ENCODE data around the gene TBC1D17.

DNA sequence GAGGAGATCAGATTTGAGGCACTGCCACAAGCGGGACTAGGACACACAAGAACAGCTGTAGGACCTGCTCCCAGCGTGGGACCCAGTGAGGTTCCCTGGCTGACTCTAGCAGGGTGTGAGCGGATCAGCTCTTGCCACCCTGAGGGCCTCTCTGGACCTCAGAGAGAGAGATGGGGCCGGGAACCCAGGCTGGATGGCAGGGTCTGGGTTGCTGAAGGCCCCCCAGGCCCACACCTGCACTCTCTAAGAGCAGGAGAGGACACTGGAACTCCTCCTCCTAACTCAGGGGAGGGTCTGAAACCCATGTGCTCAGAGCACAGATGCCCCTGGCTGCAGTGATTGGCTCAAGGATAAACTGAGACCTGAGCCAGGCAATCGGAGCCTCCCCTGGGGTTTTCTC is 32.7 kb downstream of the TBC1D17 start:
- TF ChIP-seq, protein P1, sequence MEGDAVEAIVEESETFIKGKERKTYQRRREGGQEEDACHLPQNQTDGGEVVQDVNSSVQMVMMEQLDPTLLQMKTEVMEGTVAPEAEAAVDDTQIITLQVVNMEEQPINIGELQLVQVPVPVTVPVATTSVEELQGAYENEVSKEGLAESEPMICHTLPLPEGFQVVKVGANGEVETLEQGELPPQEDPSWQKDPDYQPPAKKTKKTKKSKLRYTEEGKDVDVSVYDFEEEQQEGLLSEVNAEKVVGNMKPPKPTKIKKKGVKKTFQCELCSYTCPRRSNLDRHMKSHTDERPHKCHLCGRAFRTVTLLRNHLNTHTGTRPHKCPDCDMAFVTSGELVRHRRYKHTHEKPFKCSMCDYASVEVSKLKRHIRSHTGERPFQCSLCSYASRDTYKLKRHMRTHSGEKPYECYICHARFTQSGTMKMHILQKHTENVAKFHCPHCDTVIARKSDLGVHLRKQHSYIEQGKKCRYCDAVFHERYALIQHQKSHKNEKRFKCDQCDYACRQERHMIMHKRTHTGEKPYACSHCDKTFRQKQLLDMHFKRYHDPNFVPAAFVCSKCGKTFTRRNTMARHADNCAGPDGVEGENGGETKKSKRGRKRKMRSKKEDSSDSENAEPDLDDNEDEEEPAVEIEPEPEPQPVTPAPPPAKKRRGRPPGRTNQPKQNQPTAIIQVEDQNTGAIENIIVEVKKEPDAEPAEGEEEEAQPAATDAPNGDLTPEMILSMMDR (conservative IDR thresholded peaks at IDR 0.05): no peak
- TF ChIP-seq EZH2 (IDR thresholded peaks at IDR 0.05; ENCODE audit: low read depth): no peak
